SK-N-SH treated with all-trans-retinoic acid at 6 μM for 48 hours (cell line): ENCODE results near the gene ME3.

Experiments
- ARNTL ChIP-seq: fragments of 450-650 bp; formaldehyde crosslinking; IDR thresholded peaks from 2 replicates; pipeline ENCODE4 v1.5.0; 2020; ENCODE audit warnings: low read depth, mild to moderate bottlenecking, moderate library complexity, borderline replicate concordance
- CREB5 ChIP-seq: fragments of 250-450 bp; sonication (Bioruptor Pico); IDR thresholded peaks from 2 replicates; pipeline ENCODE4 v1.5.1; 2020; ENCODE audit warnings: low read depth, mild to moderate bottlenecking, moderate library complexity
- PATZ1 ChIP-seq: fragments of 250-450 bp; sonication (Bioruptor Pico); IDR thresholded peaks from 2 replicates; pipeline ENCODE4 v1.8.0; 2020; ENCODE audit warnings: mild to moderate bottlenecking, moderate library complexity, borderline replicate concordance
- RARB ChIP-seq: fragments of 250-450 bp; sonication (Bioruptor Pico); IDR thresholded peaks from 2 replicates; pipeline ENCODE4 v1.8.0; 2021; ENCODE audit warnings: mild to moderate bottlenecking, moderate library complexity
- TCF4 ChIP-seq: fragments of 250-450 bp; sonication (Bioruptor Pico); IDR thresholded peaks from 2 replicates; pipeline ENCODE4 v1.8.0; 2021; ENCODE audit warnings: mild to moderate bottlenecking, moderate library complexity, borderline replicate concordance
- ZFP30 ChIP-seq: fragments of 450-650 bp; formaldehyde crosslinking; IDR thresholded peaks from 2 replicates; pipeline ENCODE4 v1.5.0; 2022; ENCODE audit warnings: mild to moderate bottlenecking, moderate library complexity
- ZNF70 ChIP-seq: fragments of 450-650 bp; formaldehyde crosslinking; IDR thresholded peaks from 2 replicates; pipeline ENCODE4 v1.5.0; 2020; ENCODE audit warnings: mild to moderate bottlenecking, moderate library complexity
- ZNF8 ChIP-seq: fragments of 450-650 bp; formaldehyde crosslinking; IDR thresholded peaks from 2 replicates; pipeline ENCODE4 v1.5.0; 2020; ENCODE audit warnings: mild to moderate bottlenecking, moderate library complexity
- TF ChIP-seq, protein P1 (sequence below): fragments of 250-450 bp; sonication (Bioruptor Pico); IDR thresholded peaks from 2 replicates; pipeline ENCODE4 v1.5.1; 2021; ENCODE audit warnings: mild to moderate bottlenecking, moderate library complexity

DNA sequence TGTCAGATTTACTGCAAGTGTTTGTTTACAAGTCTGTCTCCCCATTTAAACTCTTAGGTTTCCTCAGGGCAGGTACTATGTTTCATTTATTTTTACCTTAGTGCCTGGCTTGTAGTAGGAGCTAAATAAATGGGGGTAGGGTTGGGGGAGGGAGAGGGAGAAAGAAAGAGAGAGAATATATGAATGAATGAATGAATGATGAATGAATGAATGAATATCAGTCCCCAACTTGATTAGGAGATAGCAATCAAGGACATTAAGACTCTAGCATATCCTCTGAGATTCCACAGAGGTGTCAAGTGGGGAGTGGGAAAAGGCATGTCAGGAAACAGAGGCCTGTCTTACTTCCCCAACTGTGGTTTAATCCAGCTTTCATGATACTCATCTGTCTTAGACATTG, 83.2 kb downstream of the ME3 start:
- TF ChIP-seq, protein P1, sequence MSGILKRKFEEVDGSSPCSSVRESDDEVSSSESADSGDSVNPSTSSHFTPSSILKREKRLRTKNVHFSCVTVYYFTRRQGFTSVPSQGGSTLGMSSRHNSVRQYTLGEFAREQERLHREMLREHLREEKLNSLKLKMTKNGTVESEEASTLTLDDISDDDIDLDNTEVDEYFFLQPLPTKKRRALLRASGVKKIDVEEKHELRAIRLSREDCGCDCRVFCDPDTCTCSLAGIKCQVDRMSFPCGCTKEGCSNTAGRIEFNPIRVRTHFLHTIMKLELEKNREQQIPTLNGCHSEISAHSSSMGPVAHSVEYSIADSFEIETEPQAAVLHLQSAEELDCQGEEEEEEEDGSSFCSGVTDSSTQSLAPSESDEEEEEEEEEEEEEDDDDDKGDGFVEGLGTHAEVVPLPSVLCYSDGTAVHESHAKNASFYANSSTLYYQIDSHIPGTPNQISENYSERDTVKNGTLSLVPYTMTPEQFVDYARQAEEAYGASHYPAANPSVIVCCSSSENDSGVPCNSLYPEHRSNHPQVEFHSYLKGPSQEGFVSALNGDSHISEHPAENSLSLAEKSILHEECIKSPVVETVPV (CRISPR knock-in tag): no peak
- TF ChIP-seq TCF4 (CRISPR knock-in tag): no peak
- TF ChIP-seq ZNF8 (CRISPR knock-in tag): no peak
- no peak for TF ChIP-seq RARB (CRISPR knock-in tag)
- no peak for TF ChIP-seq ZNF70 (CRISPR knock-in tag)
- no peak for TF ChIP-seq CREB5 (CRISPR knock-in tag)
- no peak for TF ChIP-seq ZFP30 (CRISPR knock-in tag)
- TF ChIP-seq PATZ1 (CRISPR knock-in tag): no peak
- TF ChIP-seq ARNTL (CRISPR knock-in tag): no peak
